HG02840 (cell line): ENCODE data around the gene CLDN1.

Experiments used
- ATAC-seq: cut with Tn5 transposase; IDR thresholded peaks from one replicate; pipeline ENCODE4 v1.9.1; 2021; ENCODE audit warnings: mild to moderate bottlenecking, moderate library complexity, moderate number of reproducible peaks; ENCODE audit not compliant: unreplicated experiment, low FRiP score

CLDN1 gene

GRCh38 chr3:190321789-190322603, at the start of gene CLDN1:
Gene CLDN1 (minus strand): TSS chr3:190322446. CDS start chr3:190322206, 240 bp downstream.
- no peak for ATAC-seq

- no peak for ATAC-seq
Observed at GRCh38 chr3:190371152-190371551, 48.9 kb upstream of the CLDN1 start.

- no peak for ATAC-seq
Observed at GRCh38 chr3:190370369-190370768, 48.1 kb upstream of the CLDN1 start.

GRCh38 chr3:190369668-190370295, 47.5 kb upstream of the CLDN1 start:
- ATAC-seq = no peak

- no peak for ATAC-seq
Observed at GRCh38 chr3:190368881-190369280, 46.6 kb upstream of the CLDN1 start.

- no peak for ATAC-seq
Observed at GRCh38 chr3:190366133-190366532, 43.9 kb upstream of the CLDN1 start.

- ATAC-seq = no peak
Observed at GRCh38 chr3:190362258-190362657, 40.0 kb upstream of the CLDN1 start.

GRCh38 chr3:190361791-190362190, 39.5 kb upstream of the CLDN1 start:
- no peak for ATAC-seq

GRCh38 chr3:190360228-190360627, 38.0 kb upstream of the CLDN1 start:
- ATAC-seq = no peak

- no peak for ATAC-seq
Observed at GRCh38 chr3:190359813-190360212, 37.6 kb upstream of the CLDN1 start.

- no peak for ATAC-seq
Observed at GRCh38 chr3:190357468-190357867, 35.2 kb upstream of the CLDN1 start.

- ATAC-seq = no peak
Observed at GRCh38 chr3:190356246-190356645, 34.0 kb upstream of the CLDN1 start.

- ATAC-seq = no peak
Observed at GRCh38 chr3:190352861-190353457, 30.7 kb upstream of the CLDN1 start.

- no peak for ATAC-seq
Observed at GRCh38 chr3:190346541-190346940, 24.3 kb upstream of the CLDN1 start.

- ATAC-seq = no peak
Observed at GRCh38 chr3:190345878-190346277, 23.6 kb upstream of the CLDN1 start.

GRCh38 chr3:190345027-190345821, 23.0 kb upstream of the CLDN1 start:
- ATAC-seq = no peak

GRCh38 chr3:190340071-190340470, 17.8 kb upstream of the CLDN1 start:
- ATAC-seq = no peak

- no peak for ATAC-seq
Observed at GRCh38 chr3:190339130-190339529, 16.9 kb upstream of the CLDN1 start.

GRCh38 chr3:190338717-190339116, 16.5 kb upstream of the CLDN1 start:
- no peak for ATAC-seq

- no peak for ATAC-seq
Observed at GRCh38 chr3:190337301-190337700, 15.1 kb upstream of the CLDN1 start.
